ENCODE measurements around the gene COL4A5.
"Not testable (repeated sequence)": the region's sequence is repeated elsewhere in the genome, so short reads cannot be mapped to it uniquely, and the experiment has no call there.

The COL4A5 gene

GRCh38 chrX:108439426-108439942 lies at the start of gene COL4A5:
Gene COL4A5, plus strand, starts transcription at chrX:108439838. Its CDS starts 288 bp downstream, at chrX:108440126.
- peak; percentile 86 for DNase-seq

GRCh38 chrX:108390976-108391717 lies 48.5 kb upstream of the COL4A5 start:
- not testable (repeated sequence) for DNase-seq

- DNase-seq = peak; percentile 7
Observed at GRCh38 chrX:108396188-108396891, 43.3 kb upstream of the COL4A5 start.

DNA sequence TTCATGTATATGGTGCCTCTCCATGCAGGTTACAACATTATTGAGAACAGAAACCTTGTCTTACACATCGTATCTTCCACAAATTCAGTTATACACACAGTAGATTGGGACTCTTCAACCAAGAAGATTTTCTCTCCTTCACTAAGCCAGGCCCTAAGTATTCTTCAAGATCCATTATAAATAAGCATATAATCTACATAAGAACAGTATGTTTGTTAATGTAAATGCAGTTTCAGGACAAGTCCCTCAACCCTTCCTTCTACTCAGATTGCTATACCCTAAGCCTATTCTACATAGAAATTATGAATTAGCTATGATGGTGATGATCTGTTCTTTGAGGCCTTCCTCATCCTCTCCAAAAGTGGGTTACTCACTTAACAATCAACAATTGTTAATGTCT lies 42.7 kb upstream of the COL4A5 start:
- DNase-seq = no peak

DNA sequence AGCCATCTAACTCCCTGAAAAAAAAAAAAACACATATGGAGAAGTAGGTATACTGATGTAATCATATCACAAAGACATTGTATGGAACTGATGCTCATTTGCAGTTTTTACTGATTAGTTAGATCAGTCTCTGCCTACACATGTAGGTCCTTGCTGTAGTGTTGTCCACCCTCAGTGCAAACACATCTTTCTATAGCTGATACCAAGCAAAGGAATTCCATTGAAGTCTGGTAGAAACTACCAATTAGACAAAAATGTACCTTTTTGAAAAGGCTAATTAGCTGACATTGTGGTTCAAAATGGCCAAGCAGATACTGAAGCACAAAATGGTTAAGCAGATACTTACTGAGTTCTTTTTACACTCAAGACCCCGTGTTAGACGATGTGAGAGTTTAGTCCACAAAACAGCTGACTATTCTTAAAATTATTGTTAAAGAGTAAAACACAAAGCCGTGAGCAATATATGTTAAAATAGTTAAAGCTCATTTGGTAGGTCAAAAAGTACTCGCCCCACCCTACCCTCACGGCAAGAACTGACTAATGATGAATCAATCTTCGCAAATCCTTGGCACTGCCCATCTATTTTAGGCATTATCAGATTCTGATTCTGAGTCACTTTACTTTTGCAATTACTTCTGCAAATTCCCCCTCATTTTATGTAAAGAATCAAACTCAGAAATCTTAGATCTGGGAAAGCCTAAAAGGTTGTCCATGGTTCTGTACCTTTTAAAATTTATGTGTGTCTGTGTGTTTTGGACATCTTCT lies 41.8 kb upstream of the COL4A5 start:
- peak; percentile 4 for DNase-seq

DNA sequence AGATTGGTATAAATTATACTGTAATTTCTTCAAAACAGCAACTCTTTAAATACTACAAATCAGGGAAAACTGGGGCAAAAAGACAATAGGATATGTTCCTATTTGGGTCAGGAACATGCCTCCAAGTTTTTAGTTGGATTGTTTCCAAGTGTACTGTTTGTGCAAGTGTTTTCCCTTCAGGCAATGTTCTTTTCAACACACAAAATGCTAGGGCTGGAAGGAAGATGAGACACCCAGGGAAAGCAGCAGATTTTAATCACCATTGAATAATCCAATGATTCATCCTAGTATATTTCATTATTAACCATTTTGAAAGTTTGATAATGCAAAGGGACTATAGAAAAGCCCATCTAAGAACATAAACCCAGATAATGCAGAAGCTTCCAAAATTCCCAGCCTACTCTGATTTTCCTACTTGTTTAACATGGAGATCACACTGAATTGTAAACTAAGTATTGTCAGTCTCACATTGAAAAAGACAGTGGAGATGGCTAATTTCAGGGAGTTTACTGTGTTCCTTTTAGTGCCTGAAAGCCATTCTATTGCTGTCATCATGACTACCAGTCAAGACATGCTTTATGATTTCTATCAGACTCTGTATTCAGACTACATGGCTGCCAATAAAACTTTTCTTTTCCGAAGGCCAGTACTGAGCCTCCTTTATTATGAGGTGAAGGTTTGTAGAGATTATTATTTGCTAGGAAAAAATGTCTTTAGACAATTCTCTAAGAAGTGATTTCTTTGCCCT lies 40.0 kb upstream of the COL4A5 start:
- peak; percentile 37 for DNase-seq

DNA sequence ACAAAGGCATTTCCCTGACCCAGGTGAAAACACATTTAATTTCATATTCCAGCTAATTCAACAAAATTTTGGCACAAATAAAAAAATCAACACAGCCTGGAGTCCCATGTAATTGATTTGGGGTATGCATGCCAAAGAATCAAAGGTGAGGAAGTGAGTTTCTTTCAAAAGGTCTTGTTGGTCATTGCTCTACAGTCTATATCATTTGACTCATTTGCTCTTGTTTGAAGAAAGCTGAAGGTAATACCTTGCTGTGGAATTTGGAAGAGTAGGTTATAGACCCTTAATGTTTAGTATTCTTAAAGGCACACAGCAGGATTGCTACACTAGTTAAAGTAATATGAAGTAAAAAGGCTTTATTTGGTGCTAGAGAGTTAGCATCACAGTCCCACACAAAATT lies 26.9 kb upstream of the COL4A5 start:
- DNase-seq = no peak

GRCh38 chrX:108415146-108415545 lies 24.5 kb upstream of the COL4A5 start:
- DNase-seq = no peak

DNA sequence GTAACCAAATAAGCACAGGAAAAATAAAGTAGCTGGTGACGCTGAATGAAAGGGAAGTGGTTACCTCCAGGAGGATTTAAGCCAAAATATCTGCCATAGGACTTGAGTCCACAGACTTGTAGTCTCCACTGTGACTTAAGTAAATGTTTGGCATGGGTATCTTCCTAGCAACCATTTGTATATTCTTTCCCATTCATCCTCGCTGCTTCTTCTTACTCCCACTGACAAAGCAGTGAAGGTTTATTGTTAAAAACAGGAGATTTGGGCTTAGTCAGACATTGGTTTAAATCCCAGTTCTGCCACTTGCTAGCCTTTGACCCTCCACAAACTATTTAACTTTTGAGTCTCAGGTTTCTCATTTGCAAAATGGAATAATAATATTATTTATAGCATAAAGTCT lies 23.7 kb upstream of the COL4A5 start:
- no peak for DNase-seq

GRCh38 chrX:108417257-108417656 lies 22.4 kb upstream of the COL4A5 start:
- no peak for DNase-seq

DNA sequence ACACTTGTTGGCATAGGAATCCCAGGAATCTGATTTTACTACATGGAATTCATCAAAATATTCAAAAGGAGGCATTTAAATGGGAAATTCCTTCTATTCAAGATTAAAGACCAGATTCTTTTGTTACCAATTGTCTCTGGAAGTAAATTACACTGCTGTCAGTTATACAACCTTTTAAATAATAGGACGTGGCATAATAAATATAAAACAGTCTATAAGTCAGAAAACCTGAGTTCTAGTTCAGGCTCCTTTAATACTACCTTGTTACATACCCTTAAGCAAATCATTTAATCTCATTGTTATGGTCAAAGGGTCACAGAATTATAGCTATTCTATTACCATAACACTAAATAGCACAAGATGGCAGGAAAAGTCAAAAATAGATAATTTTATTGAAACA lies 20.2 kb upstream of the COL4A5 start:
- DNase-seq = no peak

DNA sequence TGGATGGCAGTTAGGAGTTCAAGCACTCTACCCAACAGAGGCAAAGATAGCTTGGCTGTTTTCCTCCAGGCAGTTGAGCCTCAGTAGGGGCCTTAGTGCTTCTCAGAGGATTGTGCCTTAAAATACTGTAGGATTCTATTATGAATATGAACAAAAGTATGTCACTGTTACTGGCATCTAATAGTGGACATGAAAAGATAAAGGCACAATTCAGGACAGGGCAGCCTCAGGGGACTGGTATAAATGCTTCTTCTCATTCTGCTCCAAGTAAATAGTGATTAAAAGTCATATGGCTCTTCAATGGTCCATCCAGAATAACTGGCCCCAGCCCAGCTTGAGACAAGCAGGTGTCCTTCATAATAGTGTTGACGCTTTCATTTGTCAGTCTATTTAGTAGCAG lies 19.2 kb upstream of the COL4A5 start:
- no peak for DNase-seq

GRCh38 chrX:108426262-108426661 lies 13.4 kb upstream of the COL4A5 start:
- no peak for DNase-seq

GRCh38 chrX:108435261-108435660 lies 4.4 kb upstream of the COL4A5 start:
- no peak for DNase-seq

DNA sequence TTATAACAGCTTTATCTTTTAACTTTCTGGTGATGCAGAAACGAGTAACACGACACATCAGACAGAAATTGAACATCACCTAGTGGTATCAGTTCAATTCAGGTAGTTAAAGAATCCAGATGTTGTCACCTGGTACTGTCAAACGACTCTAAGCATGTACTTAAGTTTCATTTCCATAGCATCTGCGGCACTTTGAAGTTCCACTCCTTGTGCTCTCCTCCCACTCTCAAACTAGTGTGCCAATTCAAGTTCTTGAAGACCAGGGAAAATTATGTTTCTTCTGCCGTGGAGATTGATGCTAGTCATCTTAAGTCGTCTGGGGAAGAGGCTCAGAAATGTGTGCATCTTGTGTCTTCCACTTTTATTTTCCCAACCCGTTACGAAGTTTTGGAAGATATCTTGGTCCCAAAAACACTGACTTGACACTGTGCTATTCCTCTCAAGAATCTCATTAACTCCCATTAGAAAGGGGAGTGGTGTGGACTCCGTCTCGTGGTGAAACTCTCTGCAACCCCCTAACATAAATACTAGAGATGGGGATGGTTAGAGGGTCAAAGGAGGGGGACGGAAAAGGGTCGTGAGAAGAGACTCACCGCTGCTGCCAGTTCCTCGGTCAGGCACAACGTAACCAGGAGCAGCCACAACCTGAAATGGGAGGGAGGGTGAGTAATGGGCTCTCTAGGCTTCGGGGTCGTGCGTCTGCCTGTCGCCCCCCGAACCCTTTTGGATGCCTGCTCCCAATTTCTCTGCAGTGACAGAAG lies 2.1 kb upstream of the COL4A5 start:
- DNase-seq = no peak

- DNase-seq = no peak
Observed at GRCh38 chrX:108438110-108438623, 1.5 kb upstream of the COL4A5 start, which contains the start of gene COL4A6. Gene COL4A6, minus strand, starts transcription at chrX:108438422. Its CDS starts 226 bp downstream, at chrX:108438196.

DNA sequence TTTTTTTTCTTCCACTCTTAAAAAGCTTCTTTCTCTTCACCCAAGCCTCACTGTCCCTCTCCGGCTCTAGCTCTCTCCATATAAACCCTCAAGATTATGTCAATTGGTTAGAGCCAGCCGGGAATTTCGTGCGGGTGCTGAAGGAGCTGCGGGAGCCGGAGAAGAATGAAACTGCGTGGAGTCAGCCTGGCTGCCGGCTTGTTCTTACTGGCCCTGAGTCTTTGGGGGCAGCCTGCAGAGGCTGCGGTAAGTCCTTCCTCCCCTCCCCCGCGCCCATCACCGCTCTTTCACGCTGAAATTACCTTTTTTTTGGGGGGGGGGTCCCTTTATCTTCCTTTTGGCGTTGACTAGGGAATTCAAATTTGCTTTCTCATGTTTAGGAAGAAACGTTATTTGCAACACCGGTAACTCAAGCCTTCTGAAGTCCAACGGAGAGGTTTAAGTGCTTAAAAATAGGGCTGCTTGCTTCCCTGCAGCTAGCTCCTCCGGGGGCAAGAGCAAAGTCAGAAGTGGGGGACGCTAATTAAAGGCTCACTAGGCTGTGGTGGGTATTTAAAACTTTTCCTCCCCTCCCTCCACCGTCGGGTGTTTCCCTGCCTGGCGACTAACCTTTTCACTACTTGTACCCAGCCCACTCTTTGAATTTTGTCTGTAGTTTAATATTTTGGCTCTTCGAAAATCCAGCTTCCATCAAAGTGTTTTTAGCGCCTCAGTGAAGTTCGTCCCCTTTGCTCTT lies 491 bp downstream of the COL4A5 start:
- DNase-seq = no peak

- DNase-seq = peak; percentile 2
Observed at GRCh38 chrX:108442901-108443464, 3.3 kb downstream of the COL4A5 start.

GRCh38 chrX:108447303-108447702 lies 7.7 kb downstream of the COL4A5 start:
- DNase-seq = peak; percentile 9

DNA sequence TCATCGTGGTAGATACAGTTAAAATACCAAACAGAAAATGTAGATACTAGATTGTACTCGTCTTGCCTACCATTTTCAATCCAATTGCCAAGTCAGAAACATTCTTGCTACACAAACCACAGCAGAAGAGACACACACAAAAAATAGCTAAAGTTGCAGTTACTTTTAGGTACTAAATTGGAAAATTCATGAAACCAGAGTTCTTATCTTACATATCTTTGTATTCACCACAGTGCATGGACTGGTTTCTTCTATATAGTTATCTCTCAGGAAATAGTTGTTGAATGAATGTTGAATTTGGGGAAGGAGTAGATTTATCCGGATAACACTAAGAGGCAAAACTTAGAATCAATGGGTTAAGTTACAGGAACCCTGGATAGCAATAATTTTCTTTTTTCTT lies 14.2 kb downstream of the COL4A5 start:
- DNase-seq = no peak
